AG09309 (cell line): ENCODE measurements around the gene KLHL29.

Experiments used
- DNase-seq: peaks from one replicate; pipeline ENCODE4 v3.0.0-alpha.2; 2010; ENCODE audit warnings: low read depth
- H3K4me3 ChIP-seq: 2 replicates; pipeline ENCODE4 v1.5.1; 2011; ENCODE audit warnings: mild to moderate bottlenecking, low read depth, low read length, moderate library complexity; ENCODE audit not compliant: control insufficient read depth
- CTCF ChIP-seq: IDR thresholded peaks from 2 replicates; pipeline ENCODE4 v1.5.1; 2011; ENCODE audit warnings: mild to moderate bottlenecking, low read depth, low read length, inconsistent platforms; ENCODE audit not compliant: insufficient read depth, control insufficient read depth; ENCODE audit errors: missing control alignments

KLHL29 gene

GRCh38 chr2:23594460-23594825 is 209.5 kb downstream of the KLHL29 start:
- no peak overlapping the region for H3K4me3 ChIP-seq
- no peak for TF ChIP-seq CTCF
- DNase-seq: no peak

DNA sequence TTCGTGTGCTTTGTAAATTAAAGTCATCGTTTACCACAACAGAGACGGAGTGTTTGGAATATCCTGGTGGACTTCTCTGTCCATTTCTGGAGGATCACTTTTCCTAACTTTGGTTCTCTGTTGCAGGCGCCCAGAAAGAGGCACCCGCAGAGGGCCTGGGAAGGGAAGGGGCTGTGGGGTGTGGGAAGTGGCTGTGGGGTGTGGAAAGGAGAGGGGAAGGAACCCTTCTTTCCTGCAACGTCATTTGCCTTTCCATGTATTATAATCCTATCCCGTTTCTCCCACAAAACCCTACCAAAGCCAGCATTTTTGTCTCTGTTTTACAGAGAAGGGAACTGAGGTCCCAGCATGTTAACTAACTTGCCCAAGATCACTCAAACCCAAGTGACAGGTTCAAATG is 210.0 kb downstream of the KLHL29 start:
- H3K4me3 ChIP-seq: no peak overlapping the region
- DNase-seq: no peak

GRCh38 chr2:23595601-23596251 is 210.7 kb downstream of the KLHL29 start:
- no peak overlapping the region for H3K4me3 ChIP-seq
- TF ChIP-seq CTCF: no peak
- DNase-seq: no peak

More for the DNA sequence above, 210.0 kb downstream of the KLHL29 start:
- no peak for TF ChIP-seq CTCF

GRCh38 chr2:23596316-23596885 is 211.4 kb downstream of the KLHL29 start:
- DNase-seq: no peak
- no peak overlapping the region for H3K4me3 ChIP-seq
- TF ChIP-seq CTCF: no peak

GRCh38 chr2:23597687-23598086 is 212.7 kb downstream of the KLHL29 start:
- no peak for DNase-seq
- TF ChIP-seq CTCF: no peak
- H3K4me3 ChIP-seq: no peak overlapping the region

GRCh38 chr2:23599006-23599405 is 214.0 kb downstream of the KLHL29 start:
- no peak overlapping the region for H3K4me3 ChIP-seq
- no peak for TF ChIP-seq CTCF
- no peak for DNase-seq

GRCh38 chr2:23599667-23600066 is 214.7 kb downstream of the KLHL29 start:
- DNase-seq: no peak
- TF ChIP-seq CTCF: no peak

More at GRCh38 chr2:23599667-23600066, 214.7 kb downstream of the KLHL29 start:
- H3K4me3 ChIP-seq: no peak overlapping the region
